ENCODE measurements around the gene DHX35.

DHX35 gene

GRCh38 chr20:39025883-39026282 lies 63.7 kb downstream of the DHX35 start:
- DNase-seq (ENCODE audit: low spot score): no peak

DNA sequence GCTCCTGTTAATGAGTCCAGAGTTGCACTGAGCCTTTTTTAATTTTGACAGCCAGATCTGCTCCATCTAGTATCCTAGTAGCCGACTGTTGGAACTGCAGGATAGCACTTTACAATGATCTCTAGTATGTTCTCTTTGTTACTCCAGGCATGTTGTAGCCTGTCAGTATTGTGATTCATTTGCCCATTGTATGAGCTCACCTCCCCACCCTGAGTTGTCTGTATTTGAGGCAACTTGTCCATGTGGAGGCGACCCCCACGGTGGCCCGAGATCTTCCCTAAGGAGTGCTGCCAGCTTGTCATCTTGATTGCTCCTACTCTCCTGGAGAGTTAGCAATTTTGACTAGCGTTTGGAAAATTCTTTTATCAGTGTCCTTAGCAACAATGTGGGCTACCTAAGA lies 67.2 kb downstream of the DHX35 start:
- DNase-seq (ENCODE audit: low spot score): no peak

GRCh38 chr20:39032997-39033396 lies 70.9 kb downstream of the DHX35 start:
- DNase-seq (ENCODE audit: low spot score): no peak

- peak; percentile 48 for DNase-seq (ENCODE audit: low spot score)
Observed at GRCh38 chr20:39036011-39036410, 73.9 kb downstream of the DHX35 start.

DNA sequence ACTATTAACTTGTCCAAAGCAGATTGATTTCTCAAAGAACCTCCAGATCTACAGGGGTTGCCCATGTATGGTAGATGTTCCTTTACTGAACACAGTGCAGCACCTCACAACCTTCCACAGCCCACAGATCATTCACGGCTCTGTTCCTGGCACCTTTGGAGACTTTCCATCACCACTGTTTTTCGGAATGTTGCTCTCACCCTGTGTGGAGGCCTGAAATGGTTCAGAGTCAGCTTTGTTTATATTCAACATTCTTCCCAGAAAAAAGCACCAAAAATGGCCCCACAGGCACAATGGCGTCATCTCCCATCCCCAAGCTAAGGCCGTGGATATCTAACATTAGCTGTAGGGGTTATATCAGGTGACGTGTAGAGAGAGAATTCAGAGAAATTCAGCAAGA lies 74.7 kb downstream of the DHX35 start:
- DNase-seq (ENCODE audit: low spot score): no peak

GRCh38 chr20:39038047-39038446 lies 75.9 kb downstream of the DHX35 start:
- DNase-seq (ENCODE audit: low spot score): no peak

DNA sequence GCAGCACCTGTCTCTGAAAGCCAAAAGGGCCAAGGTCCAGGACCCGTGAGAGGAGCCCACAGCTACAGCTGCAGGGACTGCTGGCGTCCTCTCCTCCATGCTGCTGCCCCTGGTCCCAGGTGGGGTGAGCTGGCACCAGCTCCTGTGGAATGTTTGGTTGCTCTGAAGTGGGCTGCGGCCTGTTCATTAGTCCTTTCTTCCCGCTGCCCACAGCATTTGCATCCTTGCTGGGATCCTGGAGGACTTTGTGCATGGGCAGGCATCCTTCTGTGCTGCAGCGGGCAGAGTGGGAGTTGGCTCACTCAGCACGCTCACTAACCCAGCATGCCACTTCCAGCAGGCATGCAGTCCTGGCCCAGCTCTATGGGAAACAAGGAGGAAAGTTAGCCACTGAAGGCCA lies 76.4 kb downstream of the DHX35 start:
- no peak for DNase-seq (ENCODE audit: low spot score)

GRCh38 chr20:39039261-39039660 lies 77.1 kb downstream of the DHX35 start:
- DNase-seq (ENCODE audit: low spot score): no peak

GRCh38 chr20:39040116-39040515 lies 78.0 kb downstream of the DHX35 start:
- no peak for DNase-seq (ENCODE audit: low spot score)

- no peak for DNase-seq (ENCODE audit: low spot score)
Observed at GRCh38 chr20:39041067-39041466, 78.9 kb downstream of the DHX35 start.

DNA sequence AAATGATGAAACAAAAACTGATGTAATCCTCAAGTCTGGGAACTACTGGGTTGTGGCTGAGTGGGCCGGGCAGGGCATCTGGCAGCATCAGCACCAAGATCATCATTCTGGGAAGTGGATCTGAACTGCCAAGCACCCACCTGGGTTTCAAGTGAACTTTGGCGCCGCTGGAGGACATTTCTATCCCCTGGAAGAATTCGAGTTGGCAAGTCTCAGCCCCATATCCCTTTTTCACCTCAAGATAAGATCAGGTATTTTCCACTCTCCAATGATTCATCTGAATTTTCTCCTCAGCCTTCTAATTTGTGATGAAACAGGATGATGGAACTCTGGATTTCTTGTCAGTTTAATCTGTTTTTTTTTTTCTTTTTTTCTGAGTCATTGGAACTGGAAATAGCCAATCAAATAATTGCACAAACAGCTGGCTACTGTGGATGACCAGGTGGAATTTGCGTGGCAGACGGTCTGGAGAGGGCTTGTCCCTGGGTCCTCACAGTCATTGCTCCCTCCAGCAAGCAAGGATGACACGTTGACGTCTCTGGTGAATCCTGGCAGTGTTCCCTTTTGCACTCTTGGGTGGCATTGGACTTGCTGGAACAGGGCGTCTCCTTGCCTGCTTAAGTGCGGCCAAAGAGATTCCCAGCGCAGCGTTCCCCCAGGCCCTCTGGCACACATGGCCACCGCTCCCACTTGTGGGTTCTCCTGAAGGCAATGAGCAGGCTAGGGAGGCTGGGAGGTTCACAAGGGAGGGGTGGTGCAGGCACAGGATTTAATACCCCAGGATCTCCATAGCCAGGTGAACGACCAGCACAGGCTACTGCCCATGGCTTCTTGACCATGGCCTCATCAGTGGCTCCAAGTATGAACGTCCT lies 80.4 kb downstream of the DHX35 start:
- peak; percentile 36 for DNase-seq (ENCODE audit: low spot score)

DNA sequence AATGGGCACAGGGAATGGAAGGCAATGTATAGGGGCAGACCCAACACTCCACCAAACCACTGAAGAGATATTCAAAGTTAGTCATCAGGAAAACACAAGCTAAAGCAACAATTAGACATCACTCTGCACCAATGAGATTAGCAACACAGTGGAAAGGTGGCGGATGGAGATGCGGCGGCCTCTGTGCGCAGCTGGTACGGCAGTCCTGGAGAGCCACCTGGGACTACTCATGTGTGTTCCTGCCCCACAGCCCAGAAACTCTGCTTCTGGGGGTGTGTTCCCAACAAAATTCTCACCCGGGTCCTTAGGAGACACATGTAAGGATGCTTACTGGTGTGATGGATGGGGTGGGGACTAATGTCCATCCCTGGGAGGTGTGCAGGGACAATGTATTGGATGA lies 82.4 kb downstream of the DHX35 start:
- DNase-seq (ENCODE audit: low spot score): no peak

DNA sequence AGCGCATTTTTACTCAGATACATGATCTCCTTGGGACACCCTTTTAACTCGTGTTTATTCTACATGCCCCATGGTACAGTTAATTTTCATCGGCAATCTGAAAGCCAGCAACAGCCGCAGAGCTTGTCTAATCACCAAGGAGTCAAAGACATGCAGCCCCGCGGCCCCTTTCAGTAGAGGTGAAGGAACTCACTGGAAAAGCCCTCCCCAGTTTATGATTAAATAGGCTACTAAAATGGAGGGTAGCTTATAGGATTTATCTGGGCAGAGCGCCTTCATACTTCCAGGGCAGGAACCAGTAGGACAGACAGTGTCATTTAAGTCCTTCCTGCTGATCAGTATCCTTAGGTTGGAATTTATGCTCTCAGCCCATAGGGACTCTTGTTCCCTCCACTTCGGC lies 83.5 kb downstream of the DHX35 start:
- DNase-seq (ENCODE audit: low spot score): no peak

- no peak for DNase-seq (ENCODE audit: low spot score)
Observed at GRCh38 chr20:39047417-39047985, 85.4 kb downstream of the DHX35 start.

DNA sequence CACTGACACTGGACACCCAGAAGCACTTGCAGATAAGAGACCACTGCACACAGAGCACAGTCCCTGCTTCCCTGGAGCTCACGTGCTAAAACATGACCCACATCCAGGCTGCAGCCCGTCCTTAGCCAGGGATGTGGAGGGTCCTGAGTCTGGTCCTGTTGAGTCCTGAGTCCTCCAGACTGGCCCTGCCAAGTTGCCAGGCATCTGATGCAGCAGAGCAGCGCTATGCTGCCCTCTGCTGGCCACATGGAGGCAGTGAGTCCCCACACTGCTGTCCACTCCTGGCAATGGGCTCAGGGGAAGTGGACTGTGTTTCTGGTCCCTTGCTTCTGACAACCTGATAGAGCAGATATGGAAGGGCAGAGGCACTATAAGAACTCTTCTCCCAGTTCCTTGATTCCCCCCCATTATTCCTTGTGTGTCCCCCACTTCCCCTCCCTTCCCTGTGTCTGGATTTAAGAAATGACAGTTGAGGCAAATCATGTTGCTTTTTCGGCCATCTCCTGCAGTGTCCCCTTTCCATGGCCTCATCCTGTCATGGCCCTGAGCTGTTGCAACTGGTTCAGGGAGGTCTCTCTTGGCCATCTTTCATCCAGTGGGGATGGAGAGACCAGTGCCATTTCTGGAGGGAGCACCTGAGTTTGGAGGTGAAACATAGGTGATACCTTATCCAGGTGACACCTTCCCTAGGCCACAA lies 86.0 kb downstream of the DHX35 start:
- DNase-seq (ENCODE audit: low spot score): peak; percentile 90

DNA sequence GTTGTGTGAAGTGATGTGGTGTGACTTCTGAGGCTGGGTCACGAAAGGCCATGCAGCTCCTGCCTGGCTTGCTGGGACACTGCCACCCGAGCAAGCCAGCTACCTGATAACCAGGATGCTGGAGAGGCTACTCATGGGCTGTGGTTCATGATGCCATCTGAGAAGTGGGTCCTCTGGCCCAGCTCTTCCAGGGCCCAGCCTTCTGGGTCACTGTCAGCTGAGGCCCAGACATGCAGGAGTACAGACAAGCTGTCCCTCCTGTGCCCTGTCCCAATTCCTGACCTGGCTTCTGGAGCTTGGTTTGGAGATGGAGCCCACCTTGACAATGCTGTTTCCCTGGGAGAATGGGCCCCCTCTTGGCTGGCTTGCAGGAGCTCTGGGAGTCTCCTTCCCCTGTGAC lies 87.0 kb downstream of the DHX35 start:
- DNase-seq (ENCODE audit: low spot score): no peak

- DNase-seq (ENCODE audit: low spot score): peak; percentile 76
Observed at GRCh38 chr20:39049684-39050554, 87.8 kb downstream of the DHX35 start.

DNA sequence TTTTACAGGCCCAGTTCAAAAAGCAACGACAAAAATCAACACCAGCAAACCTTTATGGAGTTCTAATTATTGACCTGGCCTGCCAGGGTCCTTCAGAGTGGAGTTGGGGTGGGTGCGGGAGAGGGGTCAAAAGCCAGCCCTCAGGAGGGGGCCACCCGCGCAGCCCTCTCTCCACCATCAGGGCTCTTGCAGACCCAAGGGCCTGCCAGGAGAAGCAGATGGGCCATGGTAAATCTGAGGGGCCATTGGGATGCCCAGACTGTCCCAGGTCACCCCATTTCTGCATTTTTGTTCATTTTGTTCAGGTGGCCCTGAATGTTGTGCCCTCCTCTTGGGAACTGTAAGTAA lies 88.4 kb downstream of the DHX35 start:
- DNase-seq (ENCODE audit: low spot score): no peak

- DNase-seq (ENCODE audit: low spot score): no peak
Observed at GRCh38 chr20:39052676-39053075, 90.5 kb downstream of the DHX35 start.

- DNase-seq (ENCODE audit: low spot score): no peak
Observed at GRCh38 chr20:39057143-39057542, 95.0 kb downstream of the DHX35 start.

DNA sequence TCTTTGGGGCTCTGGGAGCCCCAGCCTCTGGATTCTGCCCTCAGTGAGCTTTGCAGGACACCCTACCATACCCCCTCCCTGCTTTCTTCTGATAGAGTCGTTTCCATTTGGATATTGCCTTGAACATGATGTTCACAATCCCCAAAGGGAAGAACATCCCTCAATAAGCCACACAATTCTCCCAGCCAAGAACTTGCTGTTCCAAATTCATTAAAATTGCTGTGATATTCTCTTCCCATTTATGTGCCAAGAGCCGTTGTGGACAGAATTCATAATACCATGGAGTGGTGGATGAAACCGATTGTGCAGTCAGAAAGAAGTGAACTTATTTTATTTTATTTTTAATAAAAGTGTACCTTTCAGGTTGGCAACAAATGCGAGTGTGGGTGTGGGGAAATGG lies 95.8 kb downstream of the DHX35 start:
- no peak for DNase-seq (ENCODE audit: low spot score)

DNA sequence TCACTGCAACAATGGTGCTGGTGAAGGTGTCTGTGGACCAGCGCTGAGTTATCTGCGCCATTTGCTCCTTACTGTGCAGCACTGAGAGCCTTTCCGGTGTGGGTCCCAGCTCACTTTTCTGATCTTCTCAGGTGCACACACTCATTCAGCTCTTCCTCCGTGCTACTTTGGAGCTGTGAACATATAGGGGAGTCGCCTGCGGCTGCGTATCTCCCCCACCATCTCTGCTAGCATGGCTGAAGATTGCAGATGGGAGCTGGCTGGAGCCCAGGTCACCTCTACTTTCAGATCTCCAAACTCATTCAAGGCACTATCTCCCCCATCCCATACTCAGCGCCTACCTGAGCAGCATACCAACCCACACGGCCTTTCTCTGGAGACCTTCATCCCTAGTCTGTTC lies 96.9 kb downstream of the DHX35 start:
- no peak for DNase-seq (ENCODE audit: low spot score)

All from AG08395 (cell line).